Natural killer cell (primary cell): ENCODE data around the gene NHEJ1. TPM values are rescaled to one million over a fixed set of nuclear protein-coding genes. Genes with fewer than 3 reads are reported as not detected.

Experiments
- ATAC-seq, 3 donors: fragments of 150-1000 bp in 2 of 3; fragments of 200-7000 bp in 1 of 3; cut with Tn5 transposase; 1 replicate in 1 of 3; 2 replicates in 2 of 3; pipeline ENCODE4 v1.10.0; 2021; ENCODE audit warnings: mild to moderate bottlenecking in 2 of 3, moderate library complexity in 2 of 3
- DNase-seq, 2 donors: peaks; one replicate each; pipeline versions ENCODE4 v3.0.0 to v3.0.0-alpha.2; 2013 to 2021; ENCODE audit warnings: mixed read lengths in 1 of 2
- H3K27ac ChIP-seq: one replicate; pipeline ENCODE4 v1.5.1; 2013; ENCODE audit warnings: mild to moderate bottlenecking, low read length
- H3K27me3 ChIP-seq: one replicate; pipeline ENCODE4 v1.6.1; 2013; ENCODE audit warnings: low read length; ENCODE audit not compliant: control insufficient read depth, insufficient read depth
- H3K36me3 ChIP-seq: one replicate; pipeline ENCODE4 v1.6.1; 2013; ENCODE audit warnings: low read length; ENCODE audit not compliant: control insufficient read depth, insufficient read depth
- H3K4me1 ChIP-seq: one replicate; pipeline ENCODE4 v1.6.1; 2013; ENCODE audit warnings: low read length; ENCODE audit not compliant: control insufficient read depth, insufficient read depth
- H3K4me3 ChIP-seq: one replicate; pipeline ENCODE4 v1.5.1; 2013; ENCODE audit warnings: low read length
- H3K9me3 ChIP-seq: one replicate; pipeline ENCODE4 v1.6.1; 2013; ENCODE audit warnings: low read length; ENCODE audit not compliant: control insufficient read depth, insufficient read depth
- H3K27ac Mint-ChIP-seq, 2 donors: one replicate each; pipeline ENCODE4 v1.8.0; 2022; ENCODE audit warnings: mild to moderate bottlenecking in 2 of 2, mixed read lengths in 2 of 2, moderate library complexity in 1 of 2
- H3K27me3 Mint-ChIP-seq, 2 donors: one replicate each; pipeline ENCODE4 v1.8.0; 2022; ENCODE audit warnings: low read depth in 2 of 2, mixed read lengths in 2 of 2
- H3K36me3 Mint-ChIP-seq: one replicate; pipeline ENCODE4 v1.8.0; 2022; ENCODE audit warnings: mixed read lengths
- H3K4me1 Mint-ChIP-seq, 2 donors: one replicate each; pipeline ENCODE4 v1.8.0; 2022; ENCODE audit warnings: mixed read lengths in 2 of 2
- H3K4me3 Mint-ChIP-seq: one replicate; pipeline ENCODE4 v1.8.0; 2022; ENCODE audit warnings: mild to moderate bottlenecking, moderate library complexity, mixed read lengths
- H3K9me3 Mint-ChIP-seq, 2 donors: one replicate each; pipeline ENCODE4 v1.8.0; 2022; ENCODE audit warnings: mixed read lengths in 2 of 2
- WGBS: methylation state at CpG from one replicate; pipeline ENCODE4 v1.1.7; 2013; ENCODE audit warnings: missing lambda C conversion rate; ENCODE audit not compliant: insufficient coverage; 5-methylcytosine and 5-hydroxymethylcytosine counted together
- intact Hi-C: fragments of 100-400 bp; cut with micrococcal nuclease; formaldehyde crosslinking; loops from one replicate; pipeline ENCODE4 v1.14.2; 2022
- total RNA-seq, 4 donors: library from RNA; stranded (reverse); fragments of 120-200 nt in 1 of 4; gene quantifications; one replicate each; pipeline versions ENCODE4 v1.2.3 to v1.2.4, GENCODE V29; 2013 to 2022
- TF ChIP-seq, protein P1 (sequence below): fragments of 200-600 bp; IDR thresholded peaks from one replicate; pipeline ENCODE4 v1.8.0; 2022; ENCODE audit warnings: antibody characterized with exemption

The NHEJ1 gene
- total RNA-seq, 3 donors from 2014 or later (not counting 1 experiment from before 2014, with no cell fraction given), result 9.9 to 12.7 (median 11.0) TPM

DNA sequence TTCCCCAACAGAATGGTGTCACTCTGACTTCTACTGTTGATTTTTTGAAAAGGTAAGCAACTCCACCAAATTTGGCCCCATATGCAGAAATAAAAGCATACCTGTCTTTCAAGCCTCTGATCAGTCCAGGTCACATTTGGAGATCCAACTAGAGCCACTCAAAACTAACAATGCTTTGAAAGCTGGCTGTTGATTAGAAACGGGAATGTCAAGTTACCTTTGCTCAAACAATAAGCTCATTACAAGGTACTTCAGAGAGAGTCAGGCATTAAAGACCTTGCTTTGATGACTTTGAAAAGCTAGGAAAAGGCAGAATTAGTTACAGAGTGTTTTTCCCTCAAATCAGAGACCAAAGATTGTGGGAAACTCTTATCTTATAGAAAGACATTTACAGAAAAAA, 95.1 kb downstream of the NHEJ1 start:
- no peak for ATAC-seq
- no peaks in the 10 kb centered on the region for H3K9me3 ChIP-seq
- Mint-ChIP-seq H3K9me3 (no peaks in the 10 kb centered on the region), H3K27ac (no peak overlapping the region), H3K27me3 (peaks cover 19 to 23% of the 10 kb centered on the region in 2 donors), H3K36me3 (no peaks in the 10 kb centered on the region), H3K4me3 (no peak overlapping the region), H3K4me1 (peaks cover 0 to 5% of the 10 kb centered on the region in 2 donors)
- WGBS, result 44% methylated on average over 1 of the region's 1 CpG
- peaks cover 3% of the 10 kb centered on the region for H3K4me1 ChIP-seq
- no peak overlapping the region for H3K4me3 ChIP-seq
- H3K36me3 ChIP-seq, result no peaks in the 10 kb centered on the region
- no peak for DNase-seq
- no peak overlapping the region for H3K27ac ChIP-seq
- TF ChIP-seq, protein P1, sequence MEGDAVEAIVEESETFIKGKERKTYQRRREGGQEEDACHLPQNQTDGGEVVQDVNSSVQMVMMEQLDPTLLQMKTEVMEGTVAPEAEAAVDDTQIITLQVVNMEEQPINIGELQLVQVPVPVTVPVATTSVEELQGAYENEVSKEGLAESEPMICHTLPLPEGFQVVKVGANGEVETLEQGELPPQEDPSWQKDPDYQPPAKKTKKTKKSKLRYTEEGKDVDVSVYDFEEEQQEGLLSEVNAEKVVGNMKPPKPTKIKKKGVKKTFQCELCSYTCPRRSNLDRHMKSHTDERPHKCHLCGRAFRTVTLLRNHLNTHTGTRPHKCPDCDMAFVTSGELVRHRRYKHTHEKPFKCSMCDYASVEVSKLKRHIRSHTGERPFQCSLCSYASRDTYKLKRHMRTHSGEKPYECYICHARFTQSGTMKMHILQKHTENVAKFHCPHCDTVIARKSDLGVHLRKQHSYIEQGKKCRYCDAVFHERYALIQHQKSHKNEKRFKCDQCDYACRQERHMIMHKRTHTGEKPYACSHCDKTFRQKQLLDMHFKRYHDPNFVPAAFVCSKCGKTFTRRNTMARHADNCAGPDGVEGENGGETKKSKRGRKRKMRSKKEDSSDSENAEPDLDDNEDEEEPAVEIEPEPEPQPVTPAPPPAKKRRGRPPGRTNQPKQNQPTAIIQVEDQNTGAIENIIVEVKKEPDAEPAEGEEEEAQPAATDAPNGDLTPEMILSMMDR, result no peak
- H3K27me3 ChIP-seq, result peaks cover 20% of the 10 kb centered on the region
- intact Hi-C loops, result no loop called here

DNA sequence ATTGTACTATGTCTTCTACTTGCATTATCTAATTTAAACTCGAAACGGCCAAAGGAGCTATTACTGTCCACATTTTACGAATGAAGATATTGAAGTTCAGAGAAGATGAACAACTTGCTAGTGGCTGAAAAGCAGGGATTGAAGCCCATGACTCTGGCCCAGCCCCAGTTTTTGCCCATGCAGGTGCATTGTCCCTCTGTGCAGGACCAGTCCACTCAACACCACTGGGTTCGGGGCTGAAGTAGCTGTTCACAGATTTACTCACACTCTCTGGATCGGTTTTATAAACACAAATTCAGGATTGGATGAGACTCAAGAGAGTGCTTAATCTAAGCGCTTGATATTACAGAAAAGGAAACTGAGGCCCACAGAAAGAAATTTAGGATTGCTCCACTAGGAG, 98.5 kb downstream of the NHEJ1 start:
- no peak overlapping the region for H3K27ac Mint-ChIP-seq
- no peak overlapping the region for H3K4me3 Mint-ChIP-seq
- TF ChIP-seq, protein P1, result no peak
- peaks cover 0 to 22% of the 10 kb centered on the region in 2 donors for H3K4me1 Mint-ChIP-seq
- WGBS, result 64% methylated on average over 6 of the region's 6 CpGs
- Histone ChIP-seq H3K36me3 (no peaks in the 10 kb centered on the region), H3K27ac (no peak overlapping the region), H3K27me3 (peaks cover 48% of the 10 kb centered on the region), H3K4me1 (peaks cover 32% of the 10 kb centered on the region), H3K9me3 (no peaks in the 10 kb centered on the region), H3K4me3 (no peak overlapping the region)
- intact Hi-C loops, result no loop called here
- no peaks in the 10 kb centered on the region for H3K9me3 Mint-ChIP-seq
- H3K27me3 Mint-ChIP-seq, result peaks cover 34 to 46% of the 10 kb centered on the region in 2 donors
- ATAC-seq, result no peak
- DNase-seq, result no peak
- no peaks in the 10 kb centered on the region for H3K36me3 Mint-ChIP-seq

DNA sequence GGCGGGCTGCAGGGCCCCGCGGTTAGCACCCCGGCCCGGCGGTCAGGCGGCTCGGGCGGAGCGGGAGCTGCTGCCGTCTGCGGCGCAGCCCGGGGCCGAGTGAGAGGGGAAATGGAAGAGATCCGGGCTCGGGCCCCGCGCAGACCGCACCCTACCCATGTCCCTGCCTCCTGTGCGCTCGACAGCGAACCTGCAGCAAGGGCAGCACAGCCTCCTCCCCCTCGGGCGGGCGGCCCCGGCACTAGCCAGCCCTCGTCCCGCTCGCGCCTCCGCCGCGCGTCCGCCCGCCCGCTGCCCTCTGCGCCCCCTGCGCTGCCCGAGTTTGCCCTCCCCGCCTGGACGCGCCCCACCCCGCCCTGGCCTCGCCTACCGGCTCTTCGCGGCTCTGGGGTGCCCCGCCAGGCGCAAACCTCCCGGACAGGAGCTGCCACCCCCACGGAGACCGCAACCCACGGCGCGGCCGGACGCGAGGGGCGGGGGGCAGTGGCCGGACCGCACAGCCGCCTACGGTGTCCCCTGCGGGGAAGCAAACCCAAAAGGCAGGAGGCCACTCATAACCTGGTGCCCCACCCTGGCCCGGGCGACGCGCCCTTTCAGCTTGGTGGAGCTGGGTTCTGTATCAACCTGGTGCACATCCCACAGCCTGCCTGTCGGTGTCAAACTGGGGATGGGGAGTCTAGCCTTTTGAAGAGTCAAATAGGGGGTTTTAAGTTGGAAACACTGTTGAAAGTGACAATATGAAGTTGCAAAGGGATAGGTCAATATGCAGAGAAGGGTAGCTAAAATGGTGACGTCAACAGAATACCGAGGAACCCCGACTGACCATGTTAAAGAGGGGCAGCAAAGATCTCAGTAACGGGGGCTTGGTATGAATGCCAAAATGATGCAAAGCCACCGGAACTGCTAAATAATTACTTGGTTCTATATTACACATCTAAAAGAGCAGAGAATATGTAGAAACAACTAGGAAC, 99.5 kb downstream of the NHEJ1 start, which contains the start of gene IHH:
IHH (minus strand) TSS at position 101 of the 971 bp plus-strand sequence. CDS start 454 bp downstream, outside the sequence.
- Histone ChIP-seq H3K27me3 (peaks cover 57% of the 10 kb centered on the region), H3K4me3 (no peak within 1 kb of the TSS), H3K9me3 (no peaks in the 10 kb centered on the region), H3K36me3 (no peaks in the 10 kb centered on the region), H3K27ac (no peak within 1 kb of the TSS), H3K4me1 (peaks cover 32% of the 10 kb centered on the region)
- Mint-ChIP-seq H3K9me3 (no peaks in the 10 kb centered on the region), H3K4me3 (peak within 1 kb of the TSS; percentile 73), H3K27ac (no peak within 1 kb of the TSS), H3K36me3 (no peaks in the 10 kb centered on the region), H3K27me3 (peaks cover 39 to 52% of the 10 kb centered on the region in 2 donors), H3K4me1 (peaks cover 0 to 22% of the 10 kb centered on the region in 2 donors)
- peak in 1 of 3 donors; percentile 46 for ATAC-seq
- intact Hi-C loops, result no loop called here
- peak in 1 of 2 donors; percentile 35 for DNase-seq
- WGBS, result 3% methylated on average over 75 of the region's 76 CpGs
- TF ChIP-seq, protein P1, result no peak
